HFF-Myc (cell line): Measurements from ENCODE around the gene DSC3.
"Not testable (repeated sequence)": the region's sequence is repeated elsewhere in the genome, so short reads cannot be mapped to it uniquely, and the experiment has no call there.

Experiments
- DNase-seq: peaks from one replicate; pipeline ENCODE4 v3.0.0-alpha.2; 2011; ENCODE audit warnings: low read depth; ENCODE audit errors: extremely low read depth
- H3K4me3 ChIP-seq: replicated peaks from 2 replicates; pipeline ENCODE4 v1.5.1; 2011; ENCODE audit warnings: low read depth, mild to moderate bottlenecking, control low read depth, low read length
- CTCF ChIP-seq: IDR thresholded peaks from 2 replicates; pipeline ENCODE4 v1.5.1; 2012; ENCODE audit warnings: mild to moderate bottlenecking, low read depth, low read length, control low read depth; ENCODE audit errors: missing control alignments

DSC3 gene

DNA sequence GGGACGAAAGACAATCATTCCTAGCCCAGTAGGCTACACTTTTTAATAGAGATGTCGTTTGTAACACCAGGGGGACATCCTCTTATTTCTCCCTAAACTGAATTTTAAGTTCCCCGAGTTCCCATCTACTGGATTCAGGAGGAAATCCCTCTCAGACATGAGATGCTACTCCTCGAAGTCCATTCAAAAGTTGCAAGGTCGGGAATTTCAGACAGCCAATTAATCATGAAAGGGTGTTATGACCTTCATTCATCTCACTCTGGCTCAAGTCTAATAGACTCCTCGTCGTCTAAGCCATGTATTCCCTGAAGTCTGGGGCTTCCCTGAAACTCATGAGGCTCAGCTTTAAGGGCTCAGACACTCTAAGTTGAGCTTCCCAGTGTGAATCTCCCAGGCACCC lies 1.2 kb upstream of the DSC3 start:
- TF ChIP-seq CTCF: no peak
- no peak overlapping the region for H3K4me3 ChIP-seq
- DNase-seq: no peak

GRCh38 chr18:31042084-31042405 lies 497 bp downstream of the DSC3 start:
- no peak for TF ChIP-seq CTCF
- H3K4me3 ChIP-seq: no peak overlapping the region
- DNase-seq: no peak

- TF ChIP-seq CTCF: no peak
- H3K4me3 ChIP-seq: no peak overlapping the region
- DNase-seq: no peak
Measured at GRCh38 chr18:31041271-31042083, 1.1 kb downstream of the DSC3 start.

- no peak for DNase-seq
- no peak for TF ChIP-seq CTCF
- H3K4me3 ChIP-seq: no peak overlapping the region
Measured at GRCh38 chr18:31040686-31041270, 1.8 kb downstream of the DSC3 start.

- no peak for DNase-seq
- no peak for TF ChIP-seq CTCF
- no peak overlapping the region for H3K4me3 ChIP-seq
Measured at GRCh38 chr18:31039426-31039825, 3.1 kb downstream of the DSC3 start.

DNA sequence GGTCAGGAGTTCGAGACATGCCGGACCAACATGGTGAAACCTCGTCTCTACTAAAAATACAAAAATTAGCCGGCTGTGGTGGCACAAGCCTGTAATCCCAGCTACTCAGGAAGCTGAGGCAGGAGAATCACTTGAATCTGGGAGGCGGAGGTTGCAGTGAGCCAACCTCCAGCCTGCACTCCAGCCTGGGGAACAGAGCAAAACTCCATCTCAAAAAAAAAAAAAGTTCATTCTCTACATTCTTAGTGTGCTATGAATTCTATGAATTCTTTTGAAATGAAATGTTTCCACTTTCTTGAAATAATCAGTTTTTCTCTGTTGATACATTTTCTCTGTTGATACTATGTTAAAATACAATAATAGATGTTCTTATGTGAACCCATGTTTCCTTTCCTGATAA lies 4.9 kb downstream of the DSC3 start:
- not testable (repeated sequence) for H3K4me3 ChIP-seq, DNase-seq

- TF ChIP-seq CTCF: no peak
- DNase-seq: no peak
- no peak overlapping the region for H3K4me3 ChIP-seq
Measured at GRCh38 chr18:31034541-31034940, 8.0 kb downstream of the DSC3 start.
